Testis (tissue), 2 donors: Measurements from ENCODE around the gene ZNF256.

Experiments used
- CTCF ChIP-seq, 3 experiments: fragments of 450-650 bp in 2 of 3; fragments of 200-600 bp in 1 of 3; sonication (generic) in 1 of 3; IDR thresholded peaks; one replicate each; pipeline ENCODE4 v1.5.1; 2016 to 2019; ENCODE audit warnings: antibody characterized with exemption in 3 of 3, mild to moderate bottlenecking in 2 of 3, moderate library complexity in 1 of 3
- POLR2A ChIP-seq: fragments of 450-650 bp; IDR thresholded peaks from one replicate; pipeline ENCODE4 v1.6.1; 2017; ENCODE audit warnings: antibody characterized with exemption, mild to moderate bottlenecking, moderate library complexity

GRCh38 chr19:57941593-57941992 is 5.9 kb downstream of the ZNF256 start:
- TF ChIP-seq CTCF (IDR thresholded peaks at IDR 0.05) (no peak), POLR2A (no peak)
